ENCODE data around the gene BPGM.

BPGM gene

GRCh38 chr7:134623193-134623592 lies 23.5 kb upstream of the BPGM start:
- Histone ChIP-seq H3K4me2 (ENCODE audit: low read length) (no peak overlapping the region), H3K9me3 (ENCODE audit: low read length) (no peaks in the 10 kb centered on the region), H3K36me3 (ENCODE audit: insufficient read depth, low read length) (no peaks in the 10 kb centered on the region), H3K9ac (ENCODE audit: low read length) (no peak overlapping the region), H3F3A (ENCODE audit: insufficient read depth, low read length) (no peaks in the 10 kb centered on the region), H3K4me1 (ENCODE audit: insufficient read depth, low read length, severe bottlenecking) (no peaks in the 10 kb centered on the region), H3K9me2 (ENCODE audit: low read depth, low read length) (no peaks in the 10 kb centered on the region), H3K27ac (ENCODE audit: low read depth, low read length, poor library complexity, severe bottlenecking) (no peak overlapping the region), H3K27me3 (ENCODE audit: insufficient read depth, low read length) (peaks cover 3% of the 10 kb centered on the region; the same call in 1 of the 2 replicates), H2AFZ (ENCODE audit: low read length) (no peak overlapping the region), H3K4me3 (ENCODE audit: low read depth, low read length, poor library complexity, severe bottlenecking) (no peak overlapping the region), H4K20me1 (ENCODE audit: insufficient read depth, low read length) (no peaks in the 10 kb centered on the region), H3K79me2 (ENCODE audit: insufficient read depth, low read length) (no peaks in the 10 kb centered on the region)
- TF ChIP-seq CTCF (IDR thresholded peaks at IDR 0.05; ENCODE audit: low read length), result no peak
- no peak for TF ChIP-seq EZH2 (IDR thresholded peaks at IDR 0.05; ENCODE audit: borderline replicate concordance, low read length)

GRCh38 chr7:134625550-134625949 lies 21.1 kb upstream of the BPGM start:
- no peak overlapping the region for H2AFZ ChIP-seq (ENCODE audit: low read length)

GRCh38 chr7:134627109-134627774 lies 19.4 kb upstream of the BPGM start:
- Histone ChIP-seq H4K20me1 (ENCODE audit: insufficient read depth, low read length) (no peaks in the 10 kb centered on the region), H3K36me3 (ENCODE audit: insufficient read depth, low read length) (no peaks in the 10 kb centered on the region), H3K9ac (ENCODE audit: low read length) (no peak overlapping the region), H3K4me3 (ENCODE audit: low read depth, low read length, poor library complexity, severe bottlenecking) (no peak overlapping the region), H2AFZ (ENCODE audit: low read length) (no peak overlapping the region), H3K9me2 (ENCODE audit: low read depth, low read length) (no peaks in the 10 kb centered on the region), H3K4me2 (ENCODE audit: low read length) (no peak overlapping the region), H3K9me3 (ENCODE audit: low read length) (no peaks in the 10 kb centered on the region), H3F3A (ENCODE audit: insufficient read depth, low read length) (no peaks in the 10 kb centered on the region), H3K79me2 (ENCODE audit: insufficient read depth, low read length) (no peaks in the 10 kb centered on the region), H3K27ac (ENCODE audit: low read depth, low read length, poor library complexity, severe bottlenecking) (no peak overlapping the region), H3K4me1 (ENCODE audit: insufficient read depth, low read length, severe bottlenecking) (no peaks in the 10 kb centered on the region), H3K27me3 (ENCODE audit: insufficient read depth, low read length) (0 out of 2 replicates have a peak, but pooled peaks cover 3% of the 10 kb centered on the region)
- TF ChIP-seq EZH2 (IDR thresholded peaks at IDR 0.05; ENCODE audit: borderline replicate concordance, low read length) (no peak), CTCF (IDR thresholded peaks at IDR 0.05; ENCODE audit: low read length) (no peak)

More at GRCh38 chr7:134625550-134625949, 21.1 kb upstream of the BPGM start:
- Histone ChIP-seq H3K4me2 (ENCODE audit: low read length) (no peak overlapping the region), H3K9ac (ENCODE audit: low read length) (no peak overlapping the region), H3K79me2 (ENCODE audit: insufficient read depth, low read length) (no peaks in the 10 kb centered on the region), H3K36me3 (ENCODE audit: insufficient read depth, low read length) (no peaks in the 10 kb centered on the region), H3K9me3 (ENCODE audit: low read length) (no peaks in the 10 kb centered on the region), H3K9me2 (ENCODE audit: low read depth, low read length) (no peaks in the 10 kb centered on the region), H3K27me3 (ENCODE audit: insufficient read depth, low read length) (peaks cover 3% of the 10 kb centered on the region; the same call in 1 of the 2 replicates), H3K4me1 (ENCODE audit: insufficient read depth, low read length, severe bottlenecking) (no peaks in the 10 kb centered on the region), H3K4me3 (ENCODE audit: low read depth, low read length, poor library complexity, severe bottlenecking) (no peak overlapping the region), H3K27ac (ENCODE audit: low read depth, low read length, poor library complexity, severe bottlenecking) (no peak overlapping the region), H4K20me1 (ENCODE audit: insufficient read depth, low read length) (no peaks in the 10 kb centered on the region), H3F3A (ENCODE audit: insufficient read depth, low read length) (no peaks in the 10 kb centered on the region)
- TF ChIP-seq EZH2 (IDR thresholded peaks at IDR 0.05; ENCODE audit: borderline replicate concordance, low read length) (no peak), CTCF (IDR thresholded peaks at IDR 0.05; ENCODE audit: low read length) (no peak)
